ENCODE results near the gene PKP2.
A peak's percentile ranks its signal among the peaks of the same experiment; 100 is the strongest.

- TF ChIP-seq POLR2AphosphoS5 (IDR thresholded peaks at IDR 0.05) (no peak), CTCF (IDR thresholded peaks at IDR 0.05) (peak in 2 of 3 donors; percentile 57 to 59), POLR2A (IDR thresholded peaks at IDR 0.05) (no peak)
These were observed 141.4 kb downstream of the PKP2 start for GRCh38 chr12:32755051-32755653.

Data from breast epithelium (tissue), 3 donors.